Fibroblast of skin of scalp (primary cell): ENCODE measurements around the gene KCNN3.
A peak's percentile ranks its signal among the peaks of the same experiment; 100 is the strongest.

Experiments
- DNase-seq: peaks from one replicate; pipeline ENCODE4 v3.0.0-alpha.2; 2013

Gene KCNN3

DNA sequence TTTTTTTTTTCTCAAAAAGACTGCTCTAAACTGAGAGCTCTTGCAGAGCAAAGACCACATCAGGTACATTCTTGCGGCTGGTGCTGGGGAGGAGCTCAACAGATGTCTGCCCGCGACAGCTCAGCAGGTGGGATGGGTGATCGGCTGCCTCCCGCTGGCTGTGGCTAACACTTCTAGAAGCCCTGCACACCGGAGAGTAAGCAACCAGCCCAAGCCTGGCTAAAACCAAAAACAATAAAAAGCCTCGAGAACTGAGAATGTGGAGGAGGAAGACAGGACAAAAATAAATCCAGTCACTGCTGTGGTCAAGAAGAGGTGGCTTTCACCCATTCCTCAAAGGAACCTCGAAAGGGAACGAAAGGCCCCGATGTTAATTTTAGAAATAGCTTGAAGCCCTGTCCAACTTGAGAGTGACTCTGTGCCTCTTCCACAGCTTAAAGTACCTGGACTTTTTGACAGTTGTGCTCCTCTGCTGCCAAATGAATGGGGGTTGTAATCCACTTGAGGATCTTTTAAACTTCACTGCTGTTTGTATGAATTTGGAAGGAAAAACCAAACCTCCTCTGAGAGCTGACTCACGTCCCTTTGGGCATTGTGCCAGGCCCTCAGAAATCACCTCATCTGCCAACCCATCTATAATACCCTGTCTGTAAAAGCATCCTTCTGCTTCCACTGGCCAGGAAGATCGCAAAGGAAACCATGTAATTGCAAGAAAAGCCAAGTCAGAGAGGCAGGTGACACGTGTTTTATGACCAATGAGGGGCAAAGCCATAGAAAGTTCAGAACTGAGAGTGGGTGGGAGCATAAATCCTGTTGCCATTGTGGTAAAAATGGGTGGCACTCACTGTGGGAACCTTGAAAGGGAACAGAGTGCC is 78.6 kb downstream of the KCNN3 start:
- peak; percentile 32 for DNase-seq

DNA sequence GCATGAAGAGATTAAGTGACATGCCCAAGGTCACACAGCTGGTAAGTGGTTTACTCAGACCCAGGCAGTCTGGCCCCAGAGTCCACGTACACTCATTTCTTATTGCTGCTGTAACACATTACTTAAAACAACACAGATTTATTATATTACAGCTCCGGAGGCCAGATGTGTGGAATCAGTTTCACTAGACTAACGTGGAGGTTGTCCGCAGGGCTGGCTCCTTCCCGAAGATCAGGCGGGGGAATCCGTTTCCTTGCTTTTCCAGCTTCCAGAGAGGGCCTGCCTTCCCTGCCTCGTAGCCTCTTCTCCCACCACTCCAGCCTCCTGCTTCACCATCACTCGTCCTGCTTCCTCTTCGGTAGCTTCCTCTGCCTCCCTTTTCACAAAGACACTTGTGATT is 81.2 kb downstream of the KCNN3 start:
- DNase-seq: no peak

DNA sequence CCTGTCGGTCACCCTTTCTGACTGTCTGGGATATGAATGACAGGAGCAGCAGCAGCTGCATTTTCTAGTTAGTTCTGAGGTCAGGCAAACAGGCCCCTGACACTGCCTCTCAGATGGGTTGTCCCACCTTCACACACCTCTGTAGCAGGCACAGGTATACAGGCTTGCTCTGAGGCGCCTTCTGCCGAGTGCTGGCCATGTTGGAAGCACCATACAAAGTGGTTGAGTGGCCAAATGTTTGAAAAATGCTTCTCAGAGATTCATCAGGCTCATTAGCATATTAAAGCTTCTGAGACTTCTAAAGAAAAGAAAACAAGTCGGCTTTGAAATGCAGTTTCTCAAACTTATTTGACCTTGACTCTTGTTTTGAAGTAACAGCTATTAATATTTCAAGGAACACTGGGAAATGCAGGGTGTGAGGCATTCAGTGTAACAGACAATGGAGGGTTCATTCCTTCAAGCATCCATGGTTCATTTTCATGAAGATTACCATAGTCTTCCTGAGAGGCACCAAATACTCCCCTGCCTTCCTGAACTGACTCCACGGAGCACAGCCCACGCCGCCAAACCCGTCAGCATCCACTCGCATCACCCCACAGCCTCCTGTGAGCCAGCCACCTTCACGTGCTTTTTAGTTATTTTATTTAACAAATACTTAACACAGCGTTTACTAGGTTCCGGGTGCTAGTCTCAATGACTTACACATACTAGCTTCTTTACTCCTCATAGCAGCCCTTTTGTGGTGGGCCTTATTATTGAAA is 81.8 kb downstream of the KCNN3 start:
- no peak for DNase-seq

DNA sequence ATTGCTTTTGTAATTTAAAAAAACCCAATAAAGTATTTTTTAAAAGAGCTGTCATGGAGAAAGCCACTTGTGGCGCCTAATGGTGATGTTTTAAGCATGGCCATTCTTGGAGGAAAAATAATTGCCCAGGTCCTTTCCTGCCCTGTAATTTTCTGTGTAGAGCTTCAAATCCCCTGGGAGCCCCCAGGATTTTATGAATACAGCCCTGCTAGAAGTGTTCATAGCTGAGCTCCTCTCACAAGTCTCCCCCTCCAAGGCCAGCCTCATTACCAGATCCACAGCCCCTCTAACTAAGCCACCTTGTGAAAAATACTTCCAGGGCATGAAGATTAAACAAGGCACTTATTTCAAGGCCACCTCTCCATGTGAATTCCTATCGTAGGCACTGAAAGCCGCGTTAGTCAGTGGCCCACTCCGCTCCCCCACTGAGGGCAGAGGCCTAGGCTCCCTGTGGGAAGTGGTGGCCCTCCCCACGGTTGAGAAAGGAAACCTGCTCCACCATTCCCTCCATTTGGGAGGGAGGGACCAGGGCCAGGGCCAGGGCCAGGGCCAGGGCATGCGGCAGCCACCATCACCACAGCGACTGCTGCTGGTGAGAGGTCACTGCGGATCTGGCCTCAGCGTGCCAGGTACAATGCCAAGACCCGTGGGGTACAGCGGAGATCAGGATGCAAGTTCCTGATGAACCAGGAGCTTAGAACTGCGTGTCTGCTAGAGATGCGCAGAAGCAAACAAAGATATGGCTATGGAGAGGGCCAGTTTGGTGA is 83.1 kb downstream of the KCNN3 start:
- no peak for DNase-seq

DNA sequence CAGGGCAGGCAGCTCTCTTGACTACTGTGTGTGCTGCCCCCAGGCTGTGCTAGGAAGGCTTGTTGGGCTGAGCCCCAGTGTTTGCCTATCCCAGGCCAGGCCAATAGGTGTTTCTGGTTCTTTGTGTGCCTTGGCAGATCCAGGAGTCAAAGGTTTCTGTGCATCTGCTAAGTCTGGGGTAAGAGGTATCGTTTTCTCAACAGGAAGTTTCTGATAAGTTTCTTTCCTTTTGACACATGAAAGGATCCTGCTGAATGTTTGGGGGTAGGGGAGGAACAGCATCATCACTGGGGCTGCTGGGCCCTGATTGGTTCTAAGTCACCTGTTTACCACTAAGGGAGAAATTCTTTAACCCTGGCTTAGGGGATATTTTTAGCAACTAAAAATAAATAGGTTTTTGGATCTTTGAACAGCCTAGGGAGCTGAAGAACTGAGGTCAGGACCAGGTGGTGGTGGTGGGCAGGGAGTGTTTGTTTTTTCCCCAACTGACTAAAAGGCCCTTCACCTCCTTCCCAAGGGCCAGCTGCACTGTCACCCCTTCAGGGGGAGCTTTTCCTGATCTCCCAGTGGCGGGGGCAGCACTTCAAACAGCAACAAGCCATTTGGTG is 85.1 kb downstream of the KCNN3 start:
- DNase-seq: no peak

DNA sequence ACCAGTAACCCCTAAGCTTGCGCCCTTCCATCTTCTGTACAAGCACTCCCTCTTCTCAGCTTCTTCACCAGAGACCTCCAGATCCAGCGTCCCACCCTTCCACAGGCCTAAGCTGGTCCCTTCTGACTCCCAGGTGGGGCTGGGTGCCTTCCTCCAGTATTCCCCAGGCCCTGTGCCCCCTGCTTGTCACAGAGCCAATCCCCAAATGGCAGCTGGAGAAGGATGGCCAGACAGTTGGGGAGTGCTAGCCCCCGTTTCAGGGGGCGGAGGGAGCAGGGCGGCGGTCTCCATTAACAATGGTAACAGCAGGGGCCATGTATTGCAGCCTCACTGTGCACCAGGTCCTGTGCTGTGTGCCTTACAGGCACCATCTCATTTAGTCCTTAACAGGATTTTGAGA is 85.7 kb downstream of the KCNN3 start:
- no peak for DNase-seq

DNA sequence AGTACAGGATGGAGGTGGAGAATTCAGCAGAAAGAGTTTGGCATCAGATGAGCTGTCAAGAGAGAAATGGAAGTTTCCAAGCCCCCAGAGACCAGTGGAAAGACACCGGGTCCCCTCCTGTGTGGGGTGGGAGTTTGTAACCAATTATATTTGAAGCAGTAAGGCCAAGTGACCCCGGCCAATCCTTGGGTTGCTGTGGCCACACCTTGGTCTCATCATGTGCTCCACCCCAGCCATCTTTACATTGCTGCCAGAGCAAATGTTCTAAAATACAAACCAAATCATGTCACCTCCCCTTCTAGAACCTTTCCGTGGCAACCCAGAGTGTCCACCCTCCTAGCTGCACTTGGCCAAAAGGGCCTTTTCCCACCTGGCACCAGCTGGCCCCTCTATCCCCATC is 86.1 kb downstream of the KCNN3 start:
- no peak for DNase-seq

DNA sequence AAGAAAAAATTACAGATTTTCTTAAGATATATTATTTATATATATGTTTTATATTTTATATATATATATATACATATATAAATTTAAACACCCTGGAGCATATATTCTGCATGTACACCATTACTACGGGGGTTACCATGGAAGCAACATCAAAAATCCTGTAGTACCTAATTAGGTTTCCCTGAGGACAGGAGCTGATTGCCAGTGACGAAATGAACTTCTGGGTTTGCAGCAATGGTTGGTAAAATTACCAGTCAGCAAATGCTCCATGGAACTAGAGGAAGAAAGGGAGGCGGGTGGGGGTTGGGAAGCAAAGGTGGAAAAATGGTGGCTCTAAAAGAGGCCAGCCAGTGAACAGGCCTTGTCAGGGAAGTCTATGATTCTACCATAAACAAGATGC is 89.5 kb downstream of the KCNN3 start:
- DNase-seq: no peak

DNA sequence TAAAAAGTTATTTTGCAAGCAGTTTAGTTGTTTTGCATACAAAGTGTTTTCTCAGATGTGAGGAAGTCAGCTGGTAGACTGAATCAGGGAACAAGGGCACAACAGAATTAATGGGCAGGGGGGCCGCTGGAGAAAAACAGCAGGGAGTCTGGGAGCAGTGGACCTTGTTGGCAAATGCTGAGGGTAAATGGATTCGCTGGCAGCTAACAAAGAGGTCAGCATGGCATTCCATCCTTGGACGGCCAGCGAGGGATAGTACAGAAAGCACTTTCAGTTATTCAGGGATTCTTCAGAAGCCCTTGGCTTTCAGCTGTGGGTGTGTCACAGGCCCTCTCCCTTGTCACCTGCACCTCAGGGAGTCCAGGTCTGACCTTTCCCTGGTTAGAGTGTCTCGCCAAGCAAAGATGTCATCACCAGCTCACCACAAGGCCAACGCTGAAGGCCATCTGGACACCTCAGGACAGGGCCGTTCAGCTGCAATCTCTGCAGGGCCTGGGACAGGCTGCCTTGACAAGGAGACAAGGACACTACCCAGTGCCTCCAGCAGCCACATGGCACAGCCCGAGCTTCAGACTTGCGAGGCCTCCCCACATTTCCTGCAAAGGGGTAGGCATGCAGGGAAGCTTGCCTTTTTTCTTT is 90.4 kb downstream of the KCNN3 start:
- DNase-seq: no peak

DNA sequence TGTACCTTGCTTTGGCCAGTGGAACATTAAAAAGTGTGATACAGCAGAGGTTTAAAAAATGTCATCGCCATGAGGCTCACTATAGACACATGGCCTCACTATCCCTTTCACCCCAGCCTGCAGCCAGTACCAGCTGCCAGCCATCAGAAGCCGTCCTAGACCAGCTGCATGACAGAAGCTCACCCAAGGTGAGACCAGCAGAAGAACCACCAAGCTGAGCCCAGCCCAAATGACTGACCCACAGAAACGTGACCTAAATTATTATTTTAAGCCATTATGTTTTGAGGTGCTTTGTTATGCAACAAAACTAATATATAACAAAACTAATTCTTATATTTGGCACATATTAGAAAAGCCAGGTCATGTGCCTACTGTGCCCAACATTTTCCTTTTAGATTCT is 91.1 kb downstream of the KCNN3 start:
- no peak for DNase-seq

DNA sequence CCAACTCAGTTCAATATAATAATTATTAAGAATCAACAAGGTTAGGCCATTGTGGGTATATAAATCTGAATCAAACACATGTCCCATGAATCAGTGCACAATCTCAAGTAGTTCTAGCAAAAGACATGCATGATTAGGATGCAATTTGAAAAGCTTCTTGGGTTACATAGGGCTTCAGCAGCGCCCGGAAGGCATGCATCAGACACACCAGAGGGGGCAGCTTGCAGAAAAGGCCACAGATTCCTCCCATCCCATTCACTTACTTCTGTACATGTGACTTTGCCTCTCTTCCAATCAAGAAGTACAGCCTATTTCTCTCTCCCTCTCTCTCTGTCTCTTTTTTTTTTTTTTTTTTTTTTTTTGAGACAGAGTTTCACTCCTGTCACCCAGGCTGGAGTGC is 91.8 kb downstream of the KCNN3 start:
- DNase-seq: no peak

DNA sequence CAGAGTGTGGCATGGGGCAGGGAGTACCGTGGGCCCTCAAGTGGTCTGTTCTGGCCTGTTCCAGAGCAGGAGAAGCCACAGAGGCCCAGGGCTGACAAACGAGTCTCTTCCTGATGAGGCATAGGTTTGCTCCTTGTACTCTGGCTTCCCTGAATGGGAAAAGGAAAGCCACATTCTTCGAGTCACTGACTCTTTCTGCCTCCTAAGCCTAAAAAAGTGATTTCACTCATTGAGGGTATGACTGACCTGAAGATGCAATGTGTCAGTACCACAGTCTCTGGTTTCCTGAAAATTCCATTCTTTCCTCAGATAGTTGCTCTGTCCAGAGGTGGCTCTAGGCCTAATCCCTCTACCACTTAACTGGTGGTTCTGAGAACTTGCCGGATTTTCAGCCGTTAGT is 92.3 kb downstream of the KCNN3 start:
- no peak for DNase-seq

DNA sequence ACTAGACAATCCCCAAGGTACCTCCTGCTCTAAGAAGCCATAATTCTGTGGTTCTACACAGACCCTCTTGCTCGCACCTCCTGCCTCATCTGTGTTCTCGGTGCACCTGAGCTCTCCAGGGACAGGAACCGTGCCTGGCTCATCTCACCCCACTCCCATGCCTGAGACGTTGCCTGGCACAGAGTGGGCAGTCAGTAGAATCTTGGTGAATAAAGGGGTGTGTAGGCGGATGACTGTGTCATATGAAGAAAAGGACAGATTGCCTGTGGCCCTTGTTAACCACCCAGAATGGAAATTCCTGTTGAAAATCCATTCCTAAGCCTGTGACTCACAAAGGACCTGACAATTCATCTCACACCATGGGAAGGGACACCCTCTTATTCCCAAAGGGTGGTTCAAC is 92.9 kb downstream of the KCNN3 start:
- DNase-seq: no peak

DNA sequence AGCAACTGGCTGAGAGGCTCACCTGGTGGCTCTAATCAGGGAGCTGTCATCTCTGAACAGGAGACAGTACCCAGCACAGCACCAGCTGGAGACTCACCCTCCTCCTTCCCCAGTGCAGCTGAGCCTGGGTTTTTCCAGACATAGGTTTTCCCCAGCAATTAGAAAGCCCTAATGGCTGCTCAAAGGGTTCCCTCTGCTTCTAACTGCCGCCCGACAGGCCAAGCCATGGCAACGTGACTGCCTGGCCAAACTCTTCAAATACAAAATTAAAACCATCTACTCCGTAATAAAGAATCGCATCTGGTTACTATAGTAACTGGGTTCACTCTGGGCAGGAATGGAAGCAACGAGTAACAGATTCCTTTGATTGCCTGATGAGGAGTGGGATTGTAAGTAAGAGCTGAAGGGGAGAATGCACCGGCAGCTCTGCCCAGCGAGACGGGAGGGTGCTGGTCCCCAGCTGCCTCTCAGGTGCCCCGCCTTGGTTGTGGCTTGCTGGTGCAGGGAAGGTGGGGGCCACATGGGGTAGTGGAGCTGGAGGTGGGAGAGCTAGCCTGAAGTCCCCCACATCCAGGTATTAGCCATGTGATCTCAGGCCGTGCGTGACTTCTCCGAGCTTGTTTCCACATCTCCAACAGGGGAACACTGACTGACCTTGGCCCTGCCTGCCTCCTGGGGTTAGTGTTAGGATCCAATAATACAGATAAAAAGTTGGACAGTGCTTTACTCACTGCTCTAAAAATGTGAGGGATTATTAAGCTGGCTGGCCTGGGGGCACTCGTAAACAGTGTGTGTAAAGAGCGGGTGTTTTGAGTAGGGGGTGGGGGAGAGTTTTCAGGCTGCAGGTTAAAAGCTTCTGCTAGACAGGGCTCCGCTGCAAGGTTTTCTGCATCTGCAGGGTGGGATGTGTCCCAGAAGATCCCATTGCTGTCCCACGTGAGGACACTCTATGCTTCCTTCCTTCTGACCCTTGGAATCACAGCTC is 94.2 kb downstream of the KCNN3 start:
- DNase-seq: no peak

DNA sequence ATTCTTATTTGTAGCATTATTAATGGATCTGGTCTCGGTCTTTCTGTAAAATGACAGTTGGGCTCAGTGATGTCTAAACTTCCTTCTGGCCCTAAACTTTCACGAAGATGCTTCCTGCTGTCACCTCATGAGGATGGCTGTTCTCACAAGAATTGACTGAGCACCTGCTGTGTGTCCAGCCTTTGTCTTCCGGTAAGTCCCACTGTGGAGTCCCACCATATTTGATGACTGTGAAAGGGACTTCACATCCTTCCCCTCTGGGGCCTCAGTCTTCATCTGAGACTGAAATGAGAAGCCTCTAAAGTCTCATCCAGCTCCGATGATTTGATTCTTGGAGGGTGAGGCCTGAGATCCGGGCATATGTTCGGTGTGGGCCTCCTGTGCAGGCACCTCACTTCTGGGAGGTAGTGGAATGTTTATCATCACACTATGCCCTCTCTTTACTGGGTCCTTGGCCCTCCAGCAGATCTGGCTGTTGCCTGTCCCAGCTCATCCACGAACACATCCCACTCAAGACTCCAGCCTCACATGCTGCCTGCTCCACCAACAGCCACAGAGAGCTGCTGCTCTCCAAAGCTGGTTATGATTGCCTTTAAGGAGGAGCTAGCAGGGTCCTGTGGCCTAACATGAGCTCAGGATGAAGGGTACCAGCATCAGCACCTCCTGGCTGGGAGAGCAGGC is 95.8 kb downstream of the KCNN3 start:
- DNase-seq: no peak

DNA sequence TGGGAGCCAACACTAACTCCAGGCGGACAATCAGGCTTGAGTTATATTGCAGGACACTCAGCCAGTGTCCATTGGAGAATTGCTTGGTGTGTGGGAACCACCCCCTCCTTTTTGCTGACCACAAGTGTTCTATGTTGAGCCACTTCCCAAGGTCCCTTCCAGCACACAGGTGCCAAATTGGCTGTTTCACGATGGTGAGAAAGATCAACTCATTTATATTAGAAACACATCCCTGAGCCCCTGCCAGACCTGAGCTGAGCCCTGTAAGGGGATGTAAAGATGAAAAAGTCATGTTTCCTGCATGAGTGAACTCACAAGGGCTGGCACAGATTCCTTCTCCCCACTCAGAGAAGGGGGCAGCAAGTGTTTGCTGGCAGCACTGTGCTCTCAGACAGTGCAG is 96.5 kb downstream of the KCNN3 start:
- DNase-seq: no peak

DNA sequence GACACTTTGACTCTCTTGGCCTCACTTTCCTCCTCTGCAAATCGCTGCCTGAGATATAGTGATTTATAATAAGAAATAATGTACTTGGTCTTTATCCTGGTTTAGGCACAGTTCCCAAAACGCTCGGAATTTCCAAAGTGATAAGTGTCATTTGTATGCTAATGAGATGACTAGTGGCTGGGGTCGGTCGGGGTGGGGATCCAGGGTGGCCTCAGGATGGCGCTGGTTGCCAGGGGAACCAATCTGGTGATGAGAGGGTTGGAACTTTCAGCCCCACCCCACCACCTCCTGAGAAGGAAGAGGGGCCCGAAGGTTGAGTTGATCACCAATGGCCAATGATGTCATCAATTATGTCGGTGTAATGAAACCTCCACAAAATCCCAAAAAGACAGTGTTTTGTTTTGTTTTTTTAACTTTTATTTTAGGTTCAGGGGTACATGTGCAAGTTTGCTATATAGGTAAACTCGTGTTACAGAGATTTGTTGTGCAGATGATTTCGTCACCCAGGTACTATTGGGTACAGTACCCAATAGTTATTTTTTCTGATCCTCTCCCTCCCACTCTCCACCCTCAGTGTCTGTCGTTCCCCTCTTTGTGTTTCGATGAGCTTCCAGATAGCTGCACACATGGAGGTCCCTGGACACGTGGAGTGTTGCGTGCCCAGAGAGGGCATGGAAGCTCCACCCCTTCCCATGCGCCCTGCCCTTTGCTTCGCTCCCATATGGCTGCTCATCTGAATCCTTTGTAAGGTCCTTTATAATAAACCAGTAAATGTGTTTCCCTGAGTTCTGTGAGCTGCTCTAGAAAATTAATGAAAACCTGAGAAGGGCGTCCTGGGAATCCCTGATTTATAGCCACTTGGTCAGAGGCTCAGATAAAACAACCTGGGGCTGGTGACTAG is 97.2 kb downstream of the KCNN3 start:
- no peak for DNase-seq

DNA sequence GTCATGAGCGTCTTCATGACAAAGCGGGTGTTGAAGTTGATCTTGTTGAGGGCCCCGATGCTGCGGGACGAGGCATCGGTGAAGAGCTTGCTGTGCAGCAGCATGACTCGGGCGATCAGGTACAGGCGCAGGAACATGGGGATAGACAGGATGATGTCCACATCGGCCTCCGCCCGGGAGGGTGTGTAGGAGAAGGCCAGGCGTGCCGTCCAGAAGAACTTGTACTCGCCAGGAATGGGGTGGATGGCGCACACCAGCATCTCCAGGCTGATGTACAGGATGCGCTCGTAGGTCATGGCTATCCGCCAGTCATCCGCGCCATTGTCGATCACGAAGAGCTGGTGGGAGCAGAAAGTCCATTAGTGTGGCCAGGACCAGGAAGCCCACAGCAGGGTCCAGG is 98.0 kb downstream of the KCNN3 start:
- no peak for DNase-seq

DNA sequence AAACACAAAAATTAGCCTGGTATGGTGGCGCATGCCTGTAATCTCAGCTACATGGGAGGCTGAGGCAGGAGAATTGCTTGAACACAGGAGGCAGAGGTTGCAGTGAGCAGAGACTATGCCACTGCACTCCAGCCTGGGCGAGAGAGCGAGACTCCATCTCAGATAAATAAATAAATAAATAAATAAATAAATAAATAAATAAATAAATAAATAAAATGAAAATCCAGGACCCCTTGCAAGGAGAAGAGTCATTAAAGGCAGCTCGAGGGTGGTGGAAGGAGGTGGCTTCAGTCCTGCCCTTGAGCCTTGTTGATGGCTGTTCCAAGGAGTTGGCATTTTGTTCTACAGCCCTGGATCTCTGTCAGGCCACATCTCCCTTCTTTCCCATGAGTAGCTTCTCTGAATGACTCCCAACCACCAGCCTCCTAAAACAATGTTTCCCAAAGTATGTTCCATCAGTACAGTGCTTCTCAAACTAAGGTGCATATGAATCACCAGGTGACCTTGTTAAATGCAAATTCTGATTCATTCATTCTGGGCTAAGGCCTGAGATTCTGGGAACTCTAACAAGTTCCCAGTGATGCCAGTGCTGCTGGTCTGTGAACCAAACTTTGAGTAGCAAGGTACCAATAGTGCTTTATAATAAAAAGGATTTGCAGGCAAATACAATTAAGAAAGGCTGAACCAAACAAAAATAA is 99.0 kb downstream of the KCNN3 start:
- DNase-seq: no peak
